SK-N-MC (cell line): ENCODE results near the gene RAB43.

Experiments used
- EZH2 ChIP-seq: fragments of 200-600 bp; sonication (generic); IDR thresholded peaks from one replicate; pipeline ENCODE4 v1.6.1; 2017; ENCODE audit warnings: antibody characterized with exemption
- POLR2AphosphoS5 ChIP-seq: IDR thresholded peaks from 2 replicates; pipeline ENCODE4 v1.6.1; 2012; ENCODE audit warnings: mild to moderate bottlenecking, low read depth, low read length, borderline replicate concordance

DNA sequence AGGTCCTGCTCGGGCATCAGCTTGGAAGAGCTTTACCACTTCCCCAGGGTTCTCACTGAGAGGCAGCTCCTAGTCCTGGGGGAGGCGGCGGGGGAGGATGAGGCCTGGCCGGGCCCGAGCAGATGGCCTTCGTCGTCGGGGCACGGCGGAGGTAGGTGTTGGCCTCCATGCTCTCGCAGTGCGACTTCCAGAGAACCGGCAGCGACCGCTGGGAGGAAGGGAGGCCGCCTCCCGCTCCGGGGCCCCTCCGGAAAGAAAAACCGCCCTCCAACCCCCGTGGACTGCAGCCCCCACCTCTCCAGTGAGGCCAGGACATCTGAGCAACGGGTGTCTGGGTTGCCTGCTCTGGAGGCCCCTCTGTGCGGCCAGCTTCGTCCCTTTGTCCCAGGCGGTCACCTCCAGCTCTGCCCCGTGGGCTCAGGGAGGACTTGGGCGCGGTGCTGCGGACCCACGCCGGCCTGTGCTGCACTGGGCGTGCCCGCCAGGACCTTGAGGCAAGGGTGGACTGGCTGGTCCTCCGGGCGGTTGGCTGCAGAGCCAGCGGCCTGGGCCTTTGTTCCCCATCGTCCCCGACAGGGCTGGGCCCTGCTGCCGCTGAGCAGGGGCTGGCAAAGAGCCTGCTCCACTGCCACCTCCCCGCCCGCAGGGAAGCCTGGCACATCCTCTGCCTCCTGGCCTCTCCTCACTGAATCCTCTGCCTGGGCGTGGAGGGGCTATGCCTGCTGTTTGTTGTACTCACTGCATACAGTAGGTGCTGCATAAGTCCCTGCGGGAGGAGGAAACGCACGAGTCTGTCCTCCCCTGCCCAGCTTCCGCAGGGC is 74.7 kb downstream of the RAB43 start:
- no peak for TF ChIP-seq POLR2AphosphoS5
- no peak for TF ChIP-seq EZH2
